Transverse colon (tissue), 4 donors: Measurements from ENCODE around the gene PHLDB2.

Experiments used
- CTCF ChIP-seq, 5 experiments: fragments of 200-600 bp in 3 of 5; fragments of 450-650 bp in 2 of 5; sonication (generic) in 3 of 5; IDR thresholded peaks; 1 replicate in 2 of 5; 2 replicates in 3 of 5; pipeline ENCODE4 v1.5.1; 2016 to 2017; ENCODE audit warnings: antibody characterized with exemption in 5 of 5, inconsistent platforms in 3 of 5, mild to moderate bottlenecking in 2 of 5, moderate library complexity in 1 of 5
- EP300 ChIP-seq: sonication (generic); formaldehyde crosslinking; IDR thresholded peaks from one replicate; pipeline ENCODE4 v1.6.1; 2017; ENCODE audit warnings: antibody characterized with exemption, low read depth
- POLR2AphosphoS5 ChIP-seq, 3 donors: sonication (generic); formaldehyde crosslinking; IDR thresholded peaks; one replicate each; pipeline ENCODE4 v1.6.1; 2016; ENCODE audit warnings: antibody characterized with exemption in 3 of 3

GRCh38 chr3:111828530-111828929 lies 30.5 kb upstream of the PHLDB2 start:
- TF ChIP-seq CTCF (IDR thresholded peaks at IDR 0.05), result no peak
- TF ChIP-seq POLR2AphosphoS5 (IDR thresholded peaks at IDR 0.05), result no peak
- no peak for TF ChIP-seq EP300
